ENCODE measurements around the gene BOK. TPM values are rescaled to one million over a fixed set of nuclear protein-coding genes. Genes with fewer than 3 reads are reported as not detected.

Gene BOK
- total RNA-seq, 2 donors from 2014 or later: 33.2 to 62.3 TPM

DNA sequence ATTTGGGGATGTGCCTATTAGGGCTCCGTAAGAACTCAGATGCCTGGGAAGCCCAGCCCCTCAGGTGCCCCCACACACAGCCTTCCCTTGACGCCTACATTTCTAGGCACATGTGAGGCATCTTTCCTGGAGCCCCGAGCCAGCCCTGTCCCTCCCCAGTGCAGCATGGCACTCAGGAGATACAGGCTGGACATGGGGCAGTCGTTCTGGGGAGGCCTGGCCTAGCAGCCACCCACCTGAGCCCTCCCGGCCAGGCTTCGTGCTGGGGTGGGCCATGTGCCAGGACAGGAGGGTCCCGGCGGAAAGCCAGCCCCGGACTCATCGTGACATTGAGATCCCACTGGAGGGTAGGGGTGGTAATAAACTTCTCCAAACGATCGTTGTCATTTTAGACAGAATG lies 15.2 kb downstream of the BOK start:
- H3K9me3 ChIP-seq: no peaks in the 10 kb centered on the region
- no peak overlapping the region for H3K27ac ChIP-seq
- H3K4me3 ChIP-seq: no peak overlapping the region
- H3K36me3 ChIP-seq (replicated peaks in 1 of 2; ENCODE audit: insufficient read depth in 1 of 2, low read depth in 2 of 2): peaks cover 0 to 2% of the 10 kb centered on the region in 2 donors
- ATAC-seq (no peak), DNase-seq (no peak)
- no peaks in the 10 kb centered on the region for H3K27me3 ChIP-seq
- no peaks in the 10 kb centered on the region for H3K4me1 ChIP-seq
- 86 to 88% methylated on average over 4 to 12 of the region's 12 CpGs for WGBS, 2 donors
- intact Hi-C loops (cut with DNase I): no loop called here
- TF ChIP-seq, protein P1, sequence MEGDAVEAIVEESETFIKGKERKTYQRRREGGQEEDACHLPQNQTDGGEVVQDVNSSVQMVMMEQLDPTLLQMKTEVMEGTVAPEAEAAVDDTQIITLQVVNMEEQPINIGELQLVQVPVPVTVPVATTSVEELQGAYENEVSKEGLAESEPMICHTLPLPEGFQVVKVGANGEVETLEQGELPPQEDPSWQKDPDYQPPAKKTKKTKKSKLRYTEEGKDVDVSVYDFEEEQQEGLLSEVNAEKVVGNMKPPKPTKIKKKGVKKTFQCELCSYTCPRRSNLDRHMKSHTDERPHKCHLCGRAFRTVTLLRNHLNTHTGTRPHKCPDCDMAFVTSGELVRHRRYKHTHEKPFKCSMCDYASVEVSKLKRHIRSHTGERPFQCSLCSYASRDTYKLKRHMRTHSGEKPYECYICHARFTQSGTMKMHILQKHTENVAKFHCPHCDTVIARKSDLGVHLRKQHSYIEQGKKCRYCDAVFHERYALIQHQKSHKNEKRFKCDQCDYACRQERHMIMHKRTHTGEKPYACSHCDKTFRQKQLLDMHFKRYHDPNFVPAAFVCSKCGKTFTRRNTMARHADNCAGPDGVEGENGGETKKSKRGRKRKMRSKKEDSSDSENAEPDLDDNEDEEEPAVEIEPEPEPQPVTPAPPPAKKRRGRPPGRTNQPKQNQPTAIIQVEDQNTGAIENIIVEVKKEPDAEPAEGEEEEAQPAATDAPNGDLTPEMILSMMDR (IDR thresholded peaks at IDR 0.05): no peak
- TF ChIP-seq POLR2A (IDR thresholded peaks at IDR 0.05): no peak

- no peaks in the 10 kb centered on the region for H3K4me1 ChIP-seq
- intact Hi-C loops (cut with DNase I): no loop called here
- ATAC-seq (no peak), DNase-seq (no peak)
- H3K4me3 ChIP-seq: no peak overlapping the region
- peaks cover 0 to 2% of the 10 kb centered on the region in 2 donors for H3K36me3 ChIP-seq (replicated peaks in 1 of 2; ENCODE audit: insufficient read depth in 1 of 2, low read depth in 2 of 2)
- H3K9me3 ChIP-seq: no peaks in the 10 kb centered on the region
- no peak overlapping the region for H3K27ac ChIP-seq
- TF ChIP-seq POLR2A (IDR thresholded peaks at IDR 0.05): no peak
- H3K27me3 ChIP-seq: no peaks in the 10 kb centered on the region
- WGBS, 2 donors: 88 to 92% methylated on average over 7 of the region's 7 CpGs
Observed at GRCh38 chr2:241574911-241575623, 16.5 kb downstream of the BOK start.

DNA sequence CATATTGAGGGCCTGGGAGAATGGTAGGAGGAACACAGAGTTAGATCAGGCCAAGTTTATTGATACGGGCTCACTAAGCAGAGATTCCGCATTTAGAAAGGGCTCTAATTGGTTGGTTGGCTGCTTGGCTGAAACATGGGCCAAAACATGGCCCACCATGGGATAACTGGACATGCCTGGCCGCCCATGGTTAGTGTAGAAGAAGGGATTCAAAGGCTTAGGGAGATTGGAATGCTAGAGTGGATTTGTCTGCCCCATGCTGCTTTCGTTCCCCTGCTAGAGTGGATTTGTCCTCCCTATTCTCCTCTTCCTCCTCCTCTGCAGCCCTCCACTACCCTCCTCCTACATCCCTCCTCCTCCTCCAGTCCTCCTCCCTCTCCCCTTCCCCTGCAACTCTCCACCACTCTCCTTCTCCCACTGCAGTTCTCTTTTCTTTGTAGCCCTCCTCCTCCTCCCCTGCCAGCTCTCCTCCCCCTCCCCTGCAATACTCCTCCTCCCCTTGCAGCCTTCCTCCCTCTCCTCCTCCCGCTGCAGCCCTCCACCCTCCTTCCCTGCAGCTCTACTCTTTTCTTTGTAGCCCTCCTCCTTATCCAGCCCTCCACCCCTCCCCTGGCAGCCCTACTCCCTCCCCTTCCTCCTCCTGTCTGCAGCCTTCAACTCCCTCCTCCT lies 17.2 kb downstream of the BOK start:
- 93% methylated on average over 5 of the region's 5 CpGs for WGBS, 2 donors
- no peaks in the 10 kb centered on the region for H3K27me3 ChIP-seq
- no peak overlapping the region for H3K27ac ChIP-seq
- H3K4me1 ChIP-seq: no peaks in the 10 kb centered on the region
- ATAC-seq (no peak), DNase-seq (no peak)
- intact Hi-C loops (cut with DNase I): no loop called here
- H3K9me3 ChIP-seq: no peaks in the 10 kb centered on the region
- TF ChIP-seq, protein P1 (IDR thresholded peaks at IDR 0.05): no peak
- no peak for TF ChIP-seq POLR2A (IDR thresholded peaks at IDR 0.05)
- H3K4me3 ChIP-seq: no peak overlapping the region
- H3K36me3 ChIP-seq (replicated peaks in 1 of 2; ENCODE audit: insufficient read depth in 1 of 2, low read depth in 2 of 2): peaks cover 0 to 2% of the 10 kb centered on the region in 2 donors

DNA sequence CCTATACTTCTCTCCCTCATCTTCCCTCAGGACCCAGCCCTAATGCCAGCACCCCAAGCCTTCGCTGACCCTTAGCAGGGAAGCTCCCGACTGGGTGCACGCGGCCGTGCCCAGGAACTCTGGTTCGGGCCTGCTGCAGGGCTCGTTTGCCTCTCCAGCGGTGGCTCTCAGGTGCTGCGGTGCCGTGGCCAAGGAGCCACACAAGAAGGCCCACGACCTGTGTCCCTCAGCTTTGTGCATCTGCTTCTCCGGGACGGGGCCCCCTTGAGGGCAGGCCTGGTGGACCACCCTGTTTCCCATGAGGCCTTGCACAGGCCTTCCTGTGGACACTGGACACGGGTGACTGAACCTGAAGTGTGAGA lies 17.7 kb downstream of the BOK start:
- no peak for DNase-seq
- no peak overlapping the region for H3K27ac ChIP-seq
- no peak for ATAC-seq

GRCh38 chr2:241577413-241578122 lies 19.0 kb downstream of the BOK start:
- DNase-seq: no peak
- ATAC-seq: no peak
- intact Hi-C loops (cut with DNase I): no loop called here
- Histone ChIP-seq H3K4me3 (no peak overlapping the region), H3K36me3 (replicated peaks in 1 of 2; ENCODE audit: insufficient read depth in 1 of 2, low read depth in 2 of 2) (peaks cover 0 to 2% of the 10 kb centered on the region in 2 donors), H3K4me1 (no peaks in the 10 kb centered on the region), H3K27ac (no peak overlapping the region), H3K27me3 (no peaks in the 10 kb centered on the region), H3K9me3 (no peaks in the 10 kb centered on the region)
- TF ChIP-seq POLR2A (IDR thresholded peaks at IDR 0.05): no peak
- TF ChIP-seq, protein P1 (IDR thresholded peaks at IDR 0.05): no peak
- WGBS, 2 donors: 77 to 85% methylated on average over 9 of the region's 9 CpGs

More for the DNA sequence above, 17.7 kb downstream of the BOK start:
- intact Hi-C loops (cut with DNase I): no loop called here
- TF ChIP-seq, protein P1 (IDR thresholded peaks at IDR 0.05): no peak
- no peak for TF ChIP-seq POLR2A (IDR thresholded peaks at IDR 0.05)
- Histone ChIP-seq H3K9me3 (no peaks in the 10 kb centered on the region), H3K27me3 (no peaks in the 10 kb centered on the region), H3K4me1 (no peaks in the 10 kb centered on the region), H3K36me3 (replicated peaks in 1 of 2; ENCODE audit: insufficient read depth in 1 of 2, low read depth in 2 of 2) (peaks cover 0 to 2% of the 10 kb centered on the region in 2 donors), H3K4me3 (no peak overlapping the region)
- WGBS, 2 donors: 90 to 95% methylated on average over 8 to 14 of the region's 14 CpGs

All from body of pancreas (tissue), 4 donors.